Nephron progenitor cell (in vitro differentiated cells): ENCODE measurements around the gene SRSF4.
A peak's percentile ranks its signal among the peaks of the same experiment; 100 is the strongest.

Experiments used
- DNase-seq: peaks from one replicate; pipeline ENCODE4 v3.0.0; 2021
- H3K27ac Mint-ChIP-seq: 2 replicates; pipeline ENCODE4 v1.8.0; 2021; ENCODE audit warnings: mild to moderate bottlenecking, moderate library complexity, mixed read lengths
- H3K27me3 Mint-ChIP-seq: 2 replicates; pipeline ENCODE4 v1.8.0; 2021; ENCODE audit warnings: mild to moderate bottlenecking, low read depth, mixed read lengths; ENCODE audit not compliant: poor library complexity
- H3K36me3 Mint-ChIP-seq: 2 replicates; pipeline ENCODE4 v1.8.0; 2021; ENCODE audit warnings: low read depth, mixed read lengths
- H3K4me1 Mint-ChIP-seq: 2 replicates; pipeline ENCODE4 v1.8.0; 2021; ENCODE audit warnings: mixed read lengths
- H3K4me3 Mint-ChIP-seq: 2 replicates; pipeline ENCODE4 v1.8.0; 2021; ENCODE audit warnings: mild to moderate bottlenecking, moderate library complexity, mixed read lengths
- H3K9me3 Mint-ChIP-seq: 2 replicates; pipeline ENCODE4 v1.8.0; 2021; ENCODE audit warnings: mild to moderate bottlenecking, moderate library complexity, mixed read lengths
- TF ChIP-seq, protein P1 (sequence below): fragments of 200-600 bp; sonication (generic); IDR thresholded peaks from 2 replicates; pipeline ENCODE4 v1.5.0; 2021; ENCODE audit warnings: antibody characterized with exemption

The SRSF4 gene

DNA sequence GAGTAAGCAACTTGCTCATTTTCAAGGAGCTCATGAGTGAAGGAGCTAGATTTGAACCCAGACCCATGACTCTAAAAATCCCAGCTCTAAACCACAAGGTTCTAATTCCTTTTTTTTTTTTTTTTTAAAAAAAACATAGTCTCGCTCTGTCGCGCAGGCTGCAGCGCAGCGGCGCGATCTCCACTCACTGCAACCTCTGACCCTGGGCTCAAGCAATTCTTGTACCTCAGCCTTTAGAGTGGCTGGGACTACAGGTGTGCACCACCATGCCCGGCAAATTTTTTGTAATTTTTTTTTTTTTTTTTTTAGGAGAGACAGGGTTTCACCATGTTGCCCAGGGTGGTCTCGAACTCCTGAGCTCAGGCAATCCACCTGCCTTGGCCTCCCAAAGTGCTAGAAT is 13.8 kb downstream of the SRSF4 start:
- Mint-ChIP-seq H3K9me3 (no peaks in the 10 kb centered on the region), H3K27me3 (no peaks in the 10 kb centered on the region), H3K4me1 (peaks cover 76% of the 10 kb centered on the region), H3K36me3 (peaks cover 76% of the 10 kb centered on the region), H3K27ac (no peak overlapping the region), H3K4me3 (no peak overlapping the region)
- TF ChIP-seq, protein P1, sequence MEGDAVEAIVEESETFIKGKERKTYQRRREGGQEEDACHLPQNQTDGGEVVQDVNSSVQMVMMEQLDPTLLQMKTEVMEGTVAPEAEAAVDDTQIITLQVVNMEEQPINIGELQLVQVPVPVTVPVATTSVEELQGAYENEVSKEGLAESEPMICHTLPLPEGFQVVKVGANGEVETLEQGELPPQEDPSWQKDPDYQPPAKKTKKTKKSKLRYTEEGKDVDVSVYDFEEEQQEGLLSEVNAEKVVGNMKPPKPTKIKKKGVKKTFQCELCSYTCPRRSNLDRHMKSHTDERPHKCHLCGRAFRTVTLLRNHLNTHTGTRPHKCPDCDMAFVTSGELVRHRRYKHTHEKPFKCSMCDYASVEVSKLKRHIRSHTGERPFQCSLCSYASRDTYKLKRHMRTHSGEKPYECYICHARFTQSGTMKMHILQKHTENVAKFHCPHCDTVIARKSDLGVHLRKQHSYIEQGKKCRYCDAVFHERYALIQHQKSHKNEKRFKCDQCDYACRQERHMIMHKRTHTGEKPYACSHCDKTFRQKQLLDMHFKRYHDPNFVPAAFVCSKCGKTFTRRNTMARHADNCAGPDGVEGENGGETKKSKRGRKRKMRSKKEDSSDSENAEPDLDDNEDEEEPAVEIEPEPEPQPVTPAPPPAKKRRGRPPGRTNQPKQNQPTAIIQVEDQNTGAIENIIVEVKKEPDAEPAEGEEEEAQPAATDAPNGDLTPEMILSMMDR = no peak
- no peak for DNase-seq

DNA sequence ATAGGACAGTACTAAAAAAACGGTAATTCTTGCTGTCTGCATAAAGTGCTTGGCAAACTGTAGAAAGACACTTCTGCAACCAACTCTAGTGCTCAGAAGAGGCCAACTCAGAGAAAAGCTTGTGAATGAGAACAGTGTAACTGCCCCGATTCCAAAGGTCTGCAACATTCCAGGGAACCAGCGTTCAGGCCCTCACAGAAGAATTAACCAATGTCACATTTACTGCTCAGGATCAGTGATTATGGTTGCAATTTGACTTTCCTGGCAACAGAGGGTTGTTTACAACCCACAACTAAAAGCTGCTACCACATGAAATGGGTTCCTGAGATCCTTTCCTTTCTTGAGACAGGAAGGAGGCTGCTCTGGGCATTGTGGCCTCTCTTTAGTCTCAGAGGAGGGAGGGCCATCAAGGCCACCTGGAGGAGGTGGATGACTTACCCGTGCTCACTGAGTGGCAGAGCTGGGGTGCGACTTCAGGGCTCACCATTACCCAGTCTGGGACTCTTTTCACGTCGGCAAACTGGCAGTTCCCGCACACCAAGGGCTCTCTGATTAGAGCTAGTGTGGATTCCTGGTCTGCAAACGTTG is 15.3 kb downstream of the SRSF4 start:
- DNase-seq = no peak
- peak overlapping the region; percentile 80 for H3K27ac Mint-ChIP-seq
- no peaks in the 10 kb centered on the region for H3K27me3 Mint-ChIP-seq
- H3K9me3 Mint-ChIP-seq = no peaks in the 10 kb centered on the region
- H3K4me3 Mint-ChIP-seq = no peak overlapping the region
- peaks cover 65% of the 10 kb centered on the region for H3K36me3 Mint-ChIP-seq
- H3K4me1 Mint-ChIP-seq = peaks cover 67% of the 10 kb centered on the region
- TF ChIP-seq, protein P1 = no peak

DNA sequence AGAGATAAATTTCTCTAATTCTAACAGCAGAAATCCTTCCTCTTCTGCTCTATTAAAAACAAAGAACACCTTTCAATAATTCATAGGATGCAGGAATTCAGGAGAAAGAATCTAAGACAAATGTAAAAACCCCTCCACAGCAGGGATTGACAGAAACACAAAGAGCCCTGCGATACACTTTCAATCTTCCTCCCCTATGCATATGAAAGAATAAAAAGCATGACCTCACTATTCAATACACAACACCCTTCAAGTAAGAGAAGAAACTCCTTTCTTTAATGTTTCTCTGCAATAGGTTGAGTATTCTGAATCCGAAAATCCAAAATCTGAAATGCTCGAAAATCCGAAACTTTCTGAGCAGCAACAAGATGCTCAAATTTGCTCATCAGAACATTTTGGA is 17.1 kb downstream of the SRSF4 start:
- no peak for DNase-seq
- Mint-ChIP-seq H3K4me1 (peaks cover 49% of the 10 kb centered on the region), H3K4me3 (no peak overlapping the region), H3K9me3 (no peaks in the 10 kb centered on the region), H3K27me3 (no peaks in the 10 kb centered on the region), H3K36me3 (peaks cover 68% of the 10 kb centered on the region), H3K27ac (peak overlapping the region; percentile 66)
- TF ChIP-seq, protein P1 = no peak

DNA sequence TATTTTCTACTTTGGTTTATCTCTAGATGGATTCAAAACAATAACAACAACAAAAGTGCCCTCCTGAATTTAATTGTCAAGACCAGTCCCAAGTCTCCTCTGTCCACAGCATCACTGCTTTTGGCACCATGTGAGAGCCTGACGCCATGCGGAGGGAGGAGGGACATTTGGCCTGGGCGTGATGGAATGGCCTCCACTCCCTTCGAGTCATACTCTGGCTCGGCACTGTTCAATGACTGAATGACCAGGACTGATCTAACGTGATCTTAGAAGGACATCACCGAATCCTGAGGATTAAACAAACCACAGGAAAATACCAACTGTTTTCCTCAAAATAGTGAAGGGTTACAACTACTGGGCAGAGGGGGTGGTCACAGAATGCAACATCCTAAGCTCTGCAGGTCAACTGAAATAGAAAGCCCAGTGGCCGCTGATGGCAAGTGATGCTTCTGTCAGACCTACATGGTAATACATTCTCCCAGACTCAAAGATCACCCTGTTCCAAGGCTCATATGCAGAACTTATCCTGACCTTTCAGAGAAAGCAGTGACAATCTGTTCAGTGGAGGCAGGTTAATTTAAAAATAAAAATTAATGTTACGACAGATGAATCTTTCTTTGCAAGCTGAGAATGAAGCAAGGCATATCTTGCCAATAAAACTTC is 19.1 kb downstream of the SRSF4 start:
- peaks cover 73% of the 10 kb centered on the region for H3K36me3 Mint-ChIP-seq
- H3K4me3 Mint-ChIP-seq = no peak overlapping the region
- no peaks in the 10 kb centered on the region for H3K27me3 Mint-ChIP-seq
- DNase-seq = no peak
- TF ChIP-seq, protein P1 = no peak
- no peaks in the 10 kb centered on the region for H3K9me3 Mint-ChIP-seq
- peak overlapping the region; percentile 85 for H3K27ac Mint-ChIP-seq
- H3K4me1 Mint-ChIP-seq = peaks cover 36% of the 10 kb centered on the region

DNA sequence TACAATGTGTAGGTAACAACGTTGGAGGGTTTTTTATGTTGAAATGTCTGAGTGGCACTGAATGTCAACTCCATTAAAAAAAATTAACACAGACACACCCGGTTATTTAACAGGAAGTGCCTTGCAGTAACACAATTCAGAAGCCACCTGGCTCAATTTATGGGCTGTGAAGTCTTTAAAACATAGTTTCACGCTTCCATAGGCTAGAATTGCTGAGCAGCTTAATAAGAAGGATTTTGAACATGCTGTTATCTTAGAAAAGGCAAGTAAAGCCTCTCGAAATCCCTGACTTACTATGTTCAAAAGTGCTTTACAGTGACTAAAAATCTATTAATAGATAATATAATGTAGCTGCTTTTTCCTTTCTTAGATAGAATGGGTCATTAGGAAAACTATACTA is 19.7 kb downstream of the SRSF4 start:
- no peaks in the 10 kb centered on the region for H3K27me3 Mint-ChIP-seq
- no peak overlapping the region for H3K4me3 Mint-ChIP-seq
- no peaks in the 10 kb centered on the region for H3K9me3 Mint-ChIP-seq
- peaks cover 74% of the 10 kb centered on the region for H3K36me3 Mint-ChIP-seq
- peak overlapping the region; percentile 36 for H3K27ac Mint-ChIP-seq
- TF ChIP-seq, protein P1 = no peak
- H3K4me1 Mint-ChIP-seq = peaks cover 39% of the 10 kb centered on the region
- no peak for DNase-seq

DNA sequence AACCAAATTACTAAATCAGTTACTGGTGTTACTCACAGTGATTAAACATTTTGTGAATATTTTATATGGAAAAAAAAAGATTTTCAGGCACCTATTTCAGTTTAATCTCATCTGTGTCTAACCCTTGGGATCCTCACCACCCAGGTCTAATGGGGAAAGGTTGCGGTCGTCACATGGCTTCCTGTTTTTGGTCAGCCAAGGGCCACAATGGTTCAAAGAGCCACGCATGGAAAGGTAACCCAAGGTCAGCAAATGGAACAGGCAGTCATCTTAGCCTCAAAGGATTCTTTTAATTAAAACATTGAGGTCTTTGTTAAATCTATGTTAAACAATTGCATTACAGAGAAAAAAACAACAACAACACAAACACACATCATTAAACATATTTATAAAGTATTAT is 21.9 kb downstream of the SRSF4 start:
- Mint-ChIP-seq H3K27ac (no peak overlapping the region), H3K4me3 (no peak overlapping the region), H3K4me1 (peaks cover 32% of the 10 kb centered on the region), H3K9me3 (no peaks in the 10 kb centered on the region), H3K27me3 (no peaks in the 10 kb centered on the region), H3K36me3 (peaks cover 73% of the 10 kb centered on the region)
- DNase-seq = no peak
- TF ChIP-seq, protein P1 = no peak
